PC-9 (cell line): ENCODE data around the gene IFT81. TPM values are rescaled to one million over a fixed set of nuclear protein-coding genes. Genes with fewer than 3 reads are reported as not detected.
A peak's percentile ranks its signal among the peaks of the same experiment; 100 is the strongest.

Source experiments
- BruUV-seq: library from RNA; stranded (reverse); fragments of 400-500 nt; replicated peaks from 2 replicates; lab custom pipeline; 2021; lab: Mats Ljungman, UMichigan
- CTCF ChIA-PET: fragments of 300-600 bp; sonication (Branson Sonifier 250); formaldehyde crosslinking; loops from one replicate; lab custom pipeline; 2022; ENCODE audit warnings: antibody characterized with exemption; lab: Charles Lee
- POLR2A ChIA-PET: fragments of 300-600 bp; sonication (Branson Sonifier 250); formaldehyde crosslinking; loops from one replicate; lab custom pipeline; 2022; ENCODE audit warnings: antibody characterized with exemption; ENCODE audit not compliant: unreplicated experiment; lab: Charles Lee
- DNase-seq, 2 experiments: peaks; one replicate each; pipeline versions ENCODE4 v3.0.0 to v3.0.0-alpha.2; 2015 to 2022; ENCODE audit warnings: mixed read lengths in 1 of 2
- H2AFZ ChIP-seq: fragments of 200-600 bp; sonication (generic); 2 replicates; pipeline ENCODE4 v1.8.1; 2017; ENCODE audit warnings: antibody characterized with exemption
- H3F3A ChIP-seq: fragments of 200-600 bp; sonication (generic); 2 replicates; pipeline ENCODE4 v1.8.1; 2017; ENCODE audit warnings: antibody characterized with exemption, mild to moderate bottlenecking, low read depth; ENCODE audit not compliant: insufficient read depth
- H3K27ac ChIP-seq: fragments of 200-600 bp; sonication (generic); 2 replicates; pipeline ENCODE4 v1.6.1; 2016; ENCODE audit warnings: mixed run types
- H3K27me3 ChIP-seq: fragments of 200-600 bp; sonication (generic); 2 replicates; pipeline ENCODE4 v1.6.1; 2016; ENCODE audit warnings: low read depth, mixed run types; ENCODE audit not compliant: insufficient read depth
- H3K36me3 ChIP-seq: fragments of 200-600 bp; sonication (generic); 2 replicates; pipeline ENCODE4 v1.6.1; 2016; ENCODE audit warnings: low read depth, mixed run types
- H3K4me1 ChIP-seq: fragments of 200-600 bp; sonication (generic); replicated peaks from 2 replicates; pipeline ENCODE4 v1.6.1; 2016; ENCODE audit warnings: mixed run types; ENCODE audit not compliant: insufficient read depth
- H3K4me2 ChIP-seq: fragments of 200-600 bp; sonication (generic); 2 replicates; pipeline ENCODE4 v1.6.1; 2017; ENCODE audit warnings: mixed run types
- H3K4me3 ChIP-seq: fragments of 200-600 bp; sonication (generic); 2 replicates; pipeline ENCODE4 v1.6.1; 2016; ENCODE audit warnings: mixed run types
- H3K79me2 ChIP-seq: fragments of 200-600 bp; sonication (generic); 2 replicates; pipeline ENCODE4 v1.6.1; 2017; ENCODE audit warnings: low read depth, mixed run types
- H3K9me2 ChIP-seq: fragments of 200-600 bp; sonication (generic); 2 replicates; pipeline ENCODE4 v1.8.1; 2017; ENCODE audit warnings: mild to moderate bottlenecking; ENCODE audit not compliant: insufficient read depth
- H3K9me3 ChIP-seq: fragments of 200-600 bp; sonication (generic); 2 replicates; pipeline ENCODE4 v1.8.1; 2016; ENCODE audit warnings: low read depth; ENCODE audit not compliant: insufficient read depth
- H4K20me1 ChIP-seq: fragments of 200-600 bp; sonication (generic); 2 replicates; pipeline ENCODE4 v1.8.1; 2017; ENCODE audit not compliant: insufficient read depth
- EZH2 ChIP-seq: fragments of 200-600 bp; sonication (generic); IDR thresholded peaks from 2 replicates; pipeline ENCODE4 v1.8.0; 2017; ENCODE audit warnings: antibody characterized with exemption, low read depth
- intact Hi-C: fragments of 100-400 bp; cut with micrococcal nuclease; formaldehyde crosslinking; loops from one replicate; pipeline ENCODE4 v1.10.0; 2022; ENCODE audit not compliant: unreplicated experiment
- total RNA-seq: library from RNA; stranded (reverse); gene quantifications from 2 replicates; pipeline ENCODE4 v1.2.3, GENCODE V29; 2021
- TF ChIP-seq, protein P1 (sequence below): fragments of 200-600 bp; sonication (generic); conservative IDR thresholded peaks from 2 replicates; pipeline ENCODE4 v1.6.1; 2017; ENCODE audit warnings: mixed run types, antibody characterized with exemption, mild to moderate bottlenecking, moderate library complexity

The IFT81 gene
- total RNA-seq, 1 experiment from 2014 or later, result 19.3 TPM

GRCh38 chr12:110107369-110108281 is 16.5 kb upstream of the IFT81 start:
- TF ChIP-seq, protein P1, sequence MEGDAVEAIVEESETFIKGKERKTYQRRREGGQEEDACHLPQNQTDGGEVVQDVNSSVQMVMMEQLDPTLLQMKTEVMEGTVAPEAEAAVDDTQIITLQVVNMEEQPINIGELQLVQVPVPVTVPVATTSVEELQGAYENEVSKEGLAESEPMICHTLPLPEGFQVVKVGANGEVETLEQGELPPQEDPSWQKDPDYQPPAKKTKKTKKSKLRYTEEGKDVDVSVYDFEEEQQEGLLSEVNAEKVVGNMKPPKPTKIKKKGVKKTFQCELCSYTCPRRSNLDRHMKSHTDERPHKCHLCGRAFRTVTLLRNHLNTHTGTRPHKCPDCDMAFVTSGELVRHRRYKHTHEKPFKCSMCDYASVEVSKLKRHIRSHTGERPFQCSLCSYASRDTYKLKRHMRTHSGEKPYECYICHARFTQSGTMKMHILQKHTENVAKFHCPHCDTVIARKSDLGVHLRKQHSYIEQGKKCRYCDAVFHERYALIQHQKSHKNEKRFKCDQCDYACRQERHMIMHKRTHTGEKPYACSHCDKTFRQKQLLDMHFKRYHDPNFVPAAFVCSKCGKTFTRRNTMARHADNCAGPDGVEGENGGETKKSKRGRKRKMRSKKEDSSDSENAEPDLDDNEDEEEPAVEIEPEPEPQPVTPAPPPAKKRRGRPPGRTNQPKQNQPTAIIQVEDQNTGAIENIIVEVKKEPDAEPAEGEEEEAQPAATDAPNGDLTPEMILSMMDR, result no peak
- no peak for TF ChIP-seq EZH2
- Histone ChIP-seq H3K4me3 (no peak overlapping the region), H3K9me3 (no peaks in the 10 kb centered on the region), H3K4me2 (no peak overlapping the region), H3K27me3 (no peaks in the 10 kb centered on the region), H4K20me1 (no peaks in the 10 kb centered on the region), H3K36me3 (no peaks in the 10 kb centered on the region), H2AFZ (no peak overlapping the region), H3F3A (no peaks in the 10 kb centered on the region), H3K4me1 (0 out of 2 replicates have a peak, but pooled peaks cover 3% of the 10 kb centered on the region), H3K9me2 (no peaks in the 10 kb centered on the region), H3K27ac (no peak overlapping the region), H3K79me2 (no peaks in the 10 kb centered on the region)
- ChIA-PET POLR2A (interaction anchor here (0.7 kb wide), 1 partner anchor 1480 kb away, joined by 8 read pairs; no protein-coding TSS in a partner anchor), CTCF (no interaction called here)
- BruUV-seq, result no TSS peak
- DNase-seq, result no peak
- intact Hi-C loops, result no loop called here

GRCh38 chr12:110108309-110109036 is 15.7 kb upstream of the IFT81 start:
- Histone ChIP-seq H3K4me1 (0 out of 2 replicates have a peak, but pooled peaks cover 3% of the 10 kb centered on the region), H3K79me2 (no peaks in the 10 kb centered on the region), H4K20me1 (no peaks in the 10 kb centered on the region), H3K4me3 (no peak overlapping the region), H3K27me3 (no peaks in the 10 kb centered on the region), H3F3A (no peaks in the 10 kb centered on the region), H3K36me3 (no peaks in the 10 kb centered on the region), H3K9me2 (no peaks in the 10 kb centered on the region), H3K9me3 (no peaks in the 10 kb centered on the region), H3K4me2 (no peak overlapping the region), H2AFZ (no peak overlapping the region), H3K27ac (no peak overlapping the region)
- ChIA-PET CTCF (no interaction called here), POLR2A (no interaction called here)
- intact Hi-C loops, result no loop called here
- TF ChIP-seq EZH2, result no peak
- TF ChIP-seq, protein P1, result no peak
- BruUV-seq, result no TSS peak
- DNase-seq, result no peak

DNA sequence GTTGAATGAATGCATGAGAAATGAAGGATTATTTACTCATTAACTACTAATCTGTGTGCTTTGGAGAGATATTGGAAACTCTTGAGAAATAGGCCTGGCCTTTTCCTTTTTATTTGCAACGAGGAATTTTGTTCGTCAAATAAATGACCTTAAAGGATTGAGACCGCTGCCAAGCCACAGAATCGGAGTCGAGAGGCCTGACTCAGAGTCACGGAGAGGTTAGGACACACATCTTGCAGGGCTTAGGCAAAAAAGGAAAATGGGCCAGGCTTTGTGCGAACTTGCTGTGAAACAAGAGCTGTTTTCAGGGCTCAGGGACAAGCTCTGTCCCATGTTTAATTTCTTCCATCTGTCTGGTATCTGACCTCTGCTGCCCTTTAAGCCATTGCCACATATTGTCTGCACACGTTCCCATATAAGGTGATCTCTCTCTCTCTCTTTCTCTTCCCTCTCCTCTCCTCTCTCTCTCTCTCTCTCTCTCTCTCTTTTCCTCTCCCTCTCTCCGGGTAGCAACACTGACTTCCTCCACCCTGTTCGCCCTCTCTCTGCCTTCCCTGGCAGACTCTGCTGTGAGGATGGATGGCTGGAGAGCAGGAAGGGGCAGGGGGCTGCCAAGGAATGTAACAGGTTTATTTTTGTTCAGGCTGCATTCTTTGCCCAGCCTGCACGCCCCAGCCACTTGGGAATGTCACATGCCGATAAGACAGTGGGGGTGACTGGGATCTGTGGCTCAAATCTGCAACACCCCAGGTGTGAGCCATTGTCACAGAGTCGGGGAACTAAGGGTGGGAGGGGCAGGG is 14.9 kb upstream of the IFT81 start:
- no peaks in the 10 kb centered on the region for H3K36me3 ChIP-seq
- no peaks in the 10 kb centered on the region for H3K79me2 ChIP-seq
- no peaks in the 10 kb centered on the region for H3K9me2 ChIP-seq
- H3K9me3 ChIP-seq, result no peaks in the 10 kb centered on the region
- ChIA-PET CTCF (no interaction called here), POLR2A (no interaction called here)
- 0 out of 2 replicates have a peak, but pooled peaks cover 3% of the 10 kb centered on the region for H3K4me1 ChIP-seq
- BruUV-seq, result no TSS peak
- H3K27me3 ChIP-seq, result no peaks in the 10 kb centered on the region
- no peak overlapping the region for H2AFZ ChIP-seq
- peak in 1 of 2 experiments; percentile 33 for DNase-seq
- no peak overlapping the region for H3K27ac ChIP-seq
- H3K4me3 ChIP-seq, result no peak overlapping the region
- H3K4me2 ChIP-seq, result no peak overlapping the region
- intact Hi-C loops, result no loop called here
- no peaks in the 10 kb centered on the region for H3F3A ChIP-seq
- TF ChIP-seq EZH2, result no peak
- TF ChIP-seq, protein P1, result 0 out of 2 replicates have a peak, but pooled peaks have one; percentile 18
- no peaks in the 10 kb centered on the region for H4K20me1 ChIP-seq
